ENCODE measurements around the gene ATG3.

- TF ChIP-seq POLR2AphosphoS5 (IDR thresholded peaks at IDR 0.05; ENCODE audit: low read depth) (no peak), EZH2 (IDR thresholded peaks at IDR 0.05; ENCODE audit: low read depth, unreplicated experiment) (no peak), CREB1 (CRISPR knock-in tag; IDR thresholded peaks at IDR 0.05; ENCODE audit: low read depth) (no peak), EZH2phosphoT487 (IDR thresholded peaks at IDR 0.05; ENCODE audit: unreplicated experiment) (no peak), REST (IDR thresholded peaks at IDR 0.05; ENCODE audit: unreplicated experiment) (no peak), ZNF114 (CRISPR knock-in tag; IDR thresholded peaks at IDR 0.05) (no peak), JUNB (IDR thresholded peaks at IDR 0.05; ENCODE audit: unreplicated experiment) (no peak), ETS1 (IDR thresholded peaks at IDR 0.05) (no peak), NANOG (IDR thresholded peaks at IDR 0.05; ENCODE audit: borderline replicate concordance) (no peak), ZNF331 (CRISPR knock-in tag; IDR thresholded peaks at IDR 0.05; ENCODE audit: low read depth) (no peak)
- TF ChIP-seq, protein P1, sequence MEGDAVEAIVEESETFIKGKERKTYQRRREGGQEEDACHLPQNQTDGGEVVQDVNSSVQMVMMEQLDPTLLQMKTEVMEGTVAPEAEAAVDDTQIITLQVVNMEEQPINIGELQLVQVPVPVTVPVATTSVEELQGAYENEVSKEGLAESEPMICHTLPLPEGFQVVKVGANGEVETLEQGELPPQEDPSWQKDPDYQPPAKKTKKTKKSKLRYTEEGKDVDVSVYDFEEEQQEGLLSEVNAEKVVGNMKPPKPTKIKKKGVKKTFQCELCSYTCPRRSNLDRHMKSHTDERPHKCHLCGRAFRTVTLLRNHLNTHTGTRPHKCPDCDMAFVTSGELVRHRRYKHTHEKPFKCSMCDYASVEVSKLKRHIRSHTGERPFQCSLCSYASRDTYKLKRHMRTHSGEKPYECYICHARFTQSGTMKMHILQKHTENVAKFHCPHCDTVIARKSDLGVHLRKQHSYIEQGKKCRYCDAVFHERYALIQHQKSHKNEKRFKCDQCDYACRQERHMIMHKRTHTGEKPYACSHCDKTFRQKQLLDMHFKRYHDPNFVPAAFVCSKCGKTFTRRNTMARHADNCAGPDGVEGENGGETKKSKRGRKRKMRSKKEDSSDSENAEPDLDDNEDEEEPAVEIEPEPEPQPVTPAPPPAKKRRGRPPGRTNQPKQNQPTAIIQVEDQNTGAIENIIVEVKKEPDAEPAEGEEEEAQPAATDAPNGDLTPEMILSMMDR (conservative IDR thresholded peaks at IDR 0.05; ENCODE audit: low read depth in 2 of 2) = no peak
These were observed 43.5 kb upstream of the ATG3 start for GRCh38 chr3:112605285-112605684.

Data from GM23338 (cell line).